ENCODE results near the gene CPEB4. TPM values are rescaled to one million over a fixed set of nuclear protein-coding genes. Genes with fewer than 3 reads are reported as not detected.

The CPEB4 gene
- total RNA-seq, 2 donors from 2014 or later: 9.4 to 11.3 TPM

- no peaks in the 10 kb centered on the region for H3K27me3 Mint-ChIP-seq (ENCODE audit: insufficient read depth)
- H3K4me3 ChIP-seq (ENCODE audit: low read length): no peak overlapping the region
- no peak for TF ChIP-seq CTCF (conservative IDR thresholded peaks at IDR 0.05)
- peaks cover 17% of the 10 kb centered on the region for H3K36me3 Mint-ChIP-seq (ENCODE audit: low read depth)
- no peak for DNase-seq
- 83 to 95% methylated on average over 1 to 2 of the region's 2 CpGs for WGBS, 2 experiments (ENCODE audit: insufficient coverage in 1 of 2, insufficient read length in 1 of 2)
- no peaks in the 10 kb centered on the region for H3K27me3 ChIP-seq (ENCODE audit: control insufficient read depth, insufficient read depth, low read length, poor library complexity, severe bottlenecking)
- no peak overlapping the region for H3K27ac ChIP-seq (ENCODE audit: low read depth, low read length)
- no peak overlapping the region for H3K27ac Mint-ChIP-seq
- H3K4me1 Mint-ChIP-seq: peaks cover 49% of the 10 kb centered on the region
- peaks cover 20% of the 10 kb centered on the region for H3K36me3 ChIP-seq (ENCODE audit: control insufficient read depth, insufficient read depth, low read length)
- H3K9me3 Mint-ChIP-seq: no peaks in the 10 kb centered on the region
- peaks cover 2% of the 10 kb centered on the region for H3K4me1 ChIP-seq (ENCODE audit: control insufficient read depth, insufficient read depth, low read length)
- H3K9me3 ChIP-seq (ENCODE audit: control insufficient read depth, low read length): no peaks in the 10 kb centered on the region
- H3K4me3 Mint-ChIP-seq: no peak overlapping the region
- no peak overlapping the region for H3K9ac ChIP-seq (ENCODE audit: extremely low read depth, low read length, poor library complexity, severe bottlenecking)
Observed at GRCh38 chr5:173945160-173945559, 57.0 kb downstream of the CPEB4 start.

- DNase-seq: no peak
- no peak overlapping the region for H3K27ac ChIP-seq (ENCODE audit: low read depth, low read length)
- H3K9me3 Mint-ChIP-seq: no peaks in the 10 kb centered on the region
- no peak overlapping the region for H3K9ac ChIP-seq (ENCODE audit: extremely low read depth, low read length, poor library complexity, severe bottlenecking)
- no peak overlapping the region for H3K4me3 Mint-ChIP-seq
- no peaks in the 10 kb centered on the region for H3K27me3 ChIP-seq (ENCODE audit: control insufficient read depth, insufficient read depth, low read length, poor library complexity, severe bottlenecking)
- WGBS, 2 experiments (ENCODE audit: insufficient coverage in 1 of 2, insufficient read length in 1 of 2): 90% methylated on average over 1 to 2 of the region's 2 CpGs
- no peak overlapping the region for H3K4me3 ChIP-seq (ENCODE audit: low read length)
- no peak overlapping the region for H3K27ac Mint-ChIP-seq
- H3K27me3 Mint-ChIP-seq (ENCODE audit: insufficient read depth): no peaks in the 10 kb centered on the region
- peaks cover 2% of the 10 kb centered on the region for H3K4me1 ChIP-seq (ENCODE audit: control insufficient read depth, insufficient read depth, low read length)
- H3K36me3 Mint-ChIP-seq (ENCODE audit: low read depth): peaks cover 24% of the 10 kb centered on the region
- H3K36me3 ChIP-seq (ENCODE audit: control insufficient read depth, insufficient read depth, low read length): peaks cover 29% of the 10 kb centered on the region
- no peaks in the 10 kb centered on the region for H3K9me3 ChIP-seq (ENCODE audit: control insufficient read depth, low read length)
- H3K4me1 Mint-ChIP-seq: peaks cover 40% of the 10 kb centered on the region
- no peak for TF ChIP-seq CTCF (conservative IDR thresholded peaks at IDR 0.05)
Observed at GRCh38 chr5:173946323-173946722, 58.2 kb downstream of the CPEB4 start.

- WGBS, 2 experiments (ENCODE audit: insufficient coverage in 1 of 2, insufficient read length in 1 of 2): 93% methylated on average over 2 of the region's 2 CpGs
- H3K4me1 Mint-ChIP-seq: peaks cover 14% of the 10 kb centered on the region
- peaks cover 51% of the 10 kb centered on the region for H3K36me3 Mint-ChIP-seq (ENCODE audit: low read depth)
- H3K9ac ChIP-seq (ENCODE audit: extremely low read depth, low read length, poor library complexity, severe bottlenecking): no peak overlapping the region
- H3K27ac ChIP-seq (ENCODE audit: low read depth, low read length): no peak overlapping the region
- peaks cover 63% of the 10 kb centered on the region for H3K36me3 ChIP-seq (ENCODE audit: control insufficient read depth, insufficient read depth, low read length)
- no peak for DNase-seq
- H3K4me3 Mint-ChIP-seq: no peak overlapping the region
- TF ChIP-seq CTCF (conservative IDR thresholded peaks at IDR 0.05): no peak
- H3K9me3 ChIP-seq (ENCODE audit: control insufficient read depth, low read length): no peaks in the 10 kb centered on the region
- no peaks in the 10 kb centered on the region for H3K27me3 ChIP-seq (ENCODE audit: control insufficient read depth, insufficient read depth, low read length, poor library complexity, severe bottlenecking)
- no peaks in the 10 kb centered on the region for H3K27me3 Mint-ChIP-seq (ENCODE audit: insufficient read depth)
- no peaks in the 10 kb centered on the region for H3K9me3 Mint-ChIP-seq
- no peak overlapping the region for H3K4me3 ChIP-seq (ENCODE audit: low read length)
- H3K4me1 ChIP-seq (ENCODE audit: control insufficient read depth, insufficient read depth, low read length): no peaks in the 10 kb centered on the region
- no peak overlapping the region for H3K27ac Mint-ChIP-seq
Observed at GRCh38 chr5:173950829-173951228, 62.7 kb downstream of the CPEB4 start.

All from endodermal cell (in vitro differentiated cells).